ENCODE results near the gene CD40LG.

The CD40LG gene

GRCh38 chrX:136652822-136653723, 5.1 kb downstream of the CD40LG start:
- no peak overlapping the region for H3K9ac ChIP-seq
- H3K27me3 ChIP-seq (ENCODE audit: control insufficient read depth, insufficient read depth, low read length): no peaks in the 10 kb centered on the region
- H3K79me2 ChIP-seq: no peaks in the 10 kb centered on the region
- H3K4me2 ChIP-seq (ENCODE audit: low read length): no peak overlapping the region
- H3K36me3 ChIP-seq (ENCODE audit: control insufficient read depth, insufficient read depth, low read length): no peaks in the 10 kb centered on the region
- no peaks in the 10 kb centered on the region for H3K9me3 ChIP-seq (ENCODE audit: control insufficient read depth, low read length)
- no peak overlapping the region for H2AFZ ChIP-seq
- H3K4me3 ChIP-seq (ENCODE audit: low read depth, low read length): no peak overlapping the region
- no peaks in the 10 kb centered on the region for H3K4me1 ChIP-seq
- TF ChIP-seq CTCF (IDR thresholded peaks at IDR 0.05): no peak
- no peak overlapping the region for H3K27ac ChIP-seq

GRCh38 chrX:136656361-136656964, 8.5 kb downstream of the CD40LG start:
- Histone ChIP-seq H3K4me3 (ENCODE audit: low read depth, low read length) (no peak overlapping the region), H3K9me3 (ENCODE audit: control insufficient read depth, low read length) (no peaks in the 10 kb centered on the region), H3K79me2 (no peaks in the 10 kb centered on the region), H2AFZ (no peak overlapping the region), H3K4me1 (no peaks in the 10 kb centered on the region), H3K9ac (no peak overlapping the region), H3K27me3 (ENCODE audit: control insufficient read depth, insufficient read depth, low read length) (no peaks in the 10 kb centered on the region), H3K27ac (no peak overlapping the region), H3K4me2 (ENCODE audit: low read length) (no peak overlapping the region), H3K36me3 (ENCODE audit: control insufficient read depth, insufficient read depth, low read length) (no peaks in the 10 kb centered on the region)
- no peak for TF ChIP-seq CTCF (IDR thresholded peaks at IDR 0.05)

GRCh38 chrX:136658151-136658550, 10.2 kb downstream of the CD40LG start:
- no peaks in the 10 kb centered on the region for H3K4me1 ChIP-seq
- no peaks in the 10 kb centered on the region for H3K9me3 ChIP-seq (ENCODE audit: control insufficient read depth, low read length)
- H3K27me3 ChIP-seq (ENCODE audit: control insufficient read depth, insufficient read depth, low read length): no peaks in the 10 kb centered on the region
- no peaks in the 10 kb centered on the region for H3K36me3 ChIP-seq (ENCODE audit: control insufficient read depth, insufficient read depth, low read length)
- no peak overlapping the region for H3K4me3 ChIP-seq (ENCODE audit: low read depth, low read length)
- no peak overlapping the region for H3K27ac ChIP-seq
- no peak for TF ChIP-seq CTCF (IDR thresholded peaks at IDR 0.05)
- H3K4me2 ChIP-seq (ENCODE audit: low read length): no peak overlapping the region
- no peaks in the 10 kb centered on the region for H3K79me2 ChIP-seq
- no peak overlapping the region for H2AFZ ChIP-seq
- H3K9ac ChIP-seq: no peak overlapping the region

GRCh38 chrX:136659174-136659573, 11.2 kb downstream of the CD40LG start:
- no peak overlapping the region for H3K4me2 ChIP-seq (ENCODE audit: low read length)
- H3K79me2 ChIP-seq: no peaks in the 10 kb centered on the region
- TF ChIP-seq CTCF (IDR thresholded peaks at IDR 0.05): no peak
- no peak overlapping the region for H2AFZ ChIP-seq
- H3K27me3 ChIP-seq (ENCODE audit: control insufficient read depth, insufficient read depth, low read length): no peaks in the 10 kb centered on the region
- no peaks in the 10 kb centered on the region for H3K4me1 ChIP-seq
- H3K9me3 ChIP-seq (ENCODE audit: control insufficient read depth, low read length): no peaks in the 10 kb centered on the region
- H3K4me3 ChIP-seq (ENCODE audit: low read depth, low read length): no peak overlapping the region
- no peak overlapping the region for H3K9ac ChIP-seq
- H3K36me3 ChIP-seq (ENCODE audit: control insufficient read depth, insufficient read depth, low read length): no peaks in the 10 kb centered on the region
- H3K27ac ChIP-seq: no peak overlapping the region
